T47D (cell line): ENCODE measurements around the gene RCE1.

ENCODE experiments used
- DNase-seq, 2 experiments: peaks; one replicate each; pipeline versions ENCODE4 v3.0.0 to v3.0.0-alpha.2; 2011 to 2012; ENCODE audit warnings: low read depth in 1 of 2, low spot score in 1 of 2
- JUND ChIP-seq: IDR thresholded peaks from 2 replicates; pipeline ENCODE4 v1.6.1; 2012; ENCODE audit warnings: low read depth
- in situ Hi-C: cut with HindIII; loops from 2 replicates; pipeline ENCODE4 v1.10.0; 2016; ENCODE audit warnings: low sequenced_read_pairs, low pct_unique_long_range_greater_than_20kb

RCE1 gene

DNA sequence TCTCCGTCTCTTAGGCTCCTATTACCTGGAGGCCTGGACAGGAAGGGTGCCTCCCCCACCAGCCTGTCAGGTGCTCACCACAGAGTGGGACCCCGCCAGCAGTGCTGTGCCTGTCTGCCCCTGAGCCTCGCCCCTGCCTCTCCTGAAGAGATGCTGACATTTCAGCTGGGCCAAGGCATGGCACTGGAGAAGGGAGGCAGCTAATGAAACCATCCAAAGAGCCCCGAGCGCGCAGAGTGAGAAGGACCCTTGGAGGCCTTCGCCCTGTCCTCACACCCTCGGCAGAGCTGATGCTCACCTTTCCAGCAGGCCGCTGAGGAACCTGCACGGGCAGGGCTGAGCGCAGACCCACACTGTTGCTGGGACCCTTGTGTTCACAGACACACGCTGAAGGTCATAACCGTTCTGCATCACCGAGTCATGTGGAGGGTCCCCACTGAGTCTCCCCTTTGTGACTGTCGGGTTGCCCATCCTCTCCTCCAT, 11.5 kb downstream of the RCE1 start:
- no peak for DNase-seq
- no peak for TF ChIP-seq JUND
- in situ Hi-C loops: no loop called here

GRCh38 chr11:66855574-66856495, 12.6 kb downstream of the RCE1 start:
- in situ Hi-C loops: no loop called here
- peak; percentile 93 to 95 for DNase-seq
- no peak for TF ChIP-seq JUND

GRCh38 chr11:66856496-66857233, 13.4 kb downstream of the RCE1 start, which contains the start of gene LRFN4:
TSS of gene LRFN4 (plus strand) at chr11:66857064. CDS start at chr11:66857745, 681 bp downstream.
- TF ChIP-seq JUND: no peak
- DNase-seq: peak; percentile 83 to 89
- in situ Hi-C loops: no loop called here

- TF ChIP-seq JUND: no peak
- in situ Hi-C loops: no loop called here
- peak in 1 of 2 experiments; percentile 65 for DNase-seq
These were observed 14.1 kb downstream of the RCE1 start for GRCh38 chr11:66857234-66857926.

DNA sequence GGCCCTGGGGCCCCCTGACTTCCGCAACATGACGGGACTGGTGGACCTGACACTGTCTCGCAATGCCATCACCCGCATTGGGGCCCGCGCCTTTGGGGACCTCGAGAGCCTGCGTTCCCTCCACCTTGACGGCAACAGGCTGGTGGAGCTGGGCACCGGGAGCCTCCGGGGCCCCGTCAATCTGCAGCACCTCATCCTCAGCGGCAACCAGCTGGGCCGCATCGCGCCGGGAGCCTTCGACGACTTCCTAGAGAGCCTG, 14.6 kb downstream of the RCE1 start:
- TF ChIP-seq JUND: no peak
- no peak for DNase-seq
- in situ Hi-C loops: no loop called here

GRCh38 chr11:66858186-66858938, 15.1 kb downstream of the RCE1 start:
- no peak for TF ChIP-seq JUND
- in situ Hi-C loops: no loop called here
- no peak for DNase-seq

DNA sequence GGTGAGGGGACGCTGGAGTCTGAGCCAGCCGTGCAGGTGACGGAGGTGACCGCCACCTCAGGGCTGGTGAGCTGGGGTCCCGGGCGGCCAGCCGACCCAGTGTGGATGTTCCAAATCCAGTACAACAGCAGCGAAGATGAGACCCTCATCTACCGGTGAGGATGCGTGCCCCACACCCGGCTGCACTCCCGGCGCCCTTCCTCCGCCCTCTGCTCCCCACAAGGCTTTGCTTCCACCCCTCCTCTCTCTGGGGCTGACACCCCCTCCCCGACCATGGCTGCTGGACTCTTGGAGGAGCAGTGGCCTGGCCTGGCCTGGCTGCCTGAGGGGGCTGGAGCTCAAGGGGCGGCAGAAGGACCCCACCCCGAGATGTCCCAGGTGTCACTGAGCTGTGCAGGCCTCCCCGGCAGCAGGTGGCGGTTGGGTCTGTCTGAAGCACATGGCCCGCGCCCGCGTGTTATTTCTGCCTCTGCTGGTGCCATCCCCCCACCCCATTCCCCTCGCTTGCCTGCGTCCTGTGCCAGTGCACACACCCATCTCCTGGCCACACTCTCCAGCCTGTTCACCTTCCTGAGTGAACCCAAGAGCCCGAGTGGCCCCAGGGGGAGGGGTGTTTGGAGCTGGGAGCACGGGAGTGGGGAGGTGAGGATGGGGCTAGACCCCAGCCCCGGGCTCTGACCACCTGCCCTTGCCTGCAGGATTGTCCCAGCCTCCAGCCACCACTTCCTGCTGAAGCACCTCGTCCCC, 15.9 kb downstream of the RCE1 start:
- in situ Hi-C loops: no loop called here
- DNase-seq: no peak
- TF ChIP-seq JUND: no peak

DNA sequence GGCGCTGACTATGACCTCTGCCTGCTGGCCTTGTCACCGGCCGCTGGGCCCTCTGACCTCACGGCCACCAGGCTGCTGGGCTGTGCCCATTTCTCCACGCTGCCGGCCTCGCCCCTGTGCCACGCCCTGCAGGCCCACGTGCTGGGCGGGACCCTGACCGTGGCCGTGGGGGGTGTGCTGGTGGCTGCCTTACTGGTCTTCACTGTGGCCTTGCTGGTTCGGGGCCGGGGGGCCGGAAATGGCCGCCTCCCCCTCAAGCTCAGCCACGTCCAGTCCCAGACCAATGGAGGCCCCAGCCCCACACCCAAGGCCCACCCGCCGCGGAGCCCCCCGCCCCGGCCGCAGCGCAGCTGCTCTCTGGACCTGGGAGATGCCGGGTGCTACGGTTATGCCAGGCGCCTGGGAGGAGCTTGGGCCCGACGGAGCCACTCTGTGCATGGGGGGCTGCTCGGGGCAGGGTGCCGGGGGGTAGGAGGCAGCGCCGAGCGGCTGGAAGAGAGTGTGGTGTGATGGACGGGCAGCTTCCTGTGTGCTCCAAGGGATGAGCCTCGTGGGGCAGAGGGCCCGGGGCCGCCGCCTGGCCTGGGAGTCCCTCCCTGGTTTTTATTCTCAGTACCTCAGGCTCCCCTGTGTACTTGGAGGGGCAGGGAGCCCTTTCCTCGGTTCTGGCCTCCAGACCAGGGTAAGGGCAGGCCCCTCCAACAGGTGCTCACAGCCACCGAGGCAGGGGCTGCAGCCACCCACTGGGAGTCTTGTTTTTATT, 16.6 kb downstream of the RCE1 start:
- in situ Hi-C loops: no loop called here

GRCh38 chr11:66860449-66860831, 17.2 kb downstream of the RCE1 start:
- DNase-seq: no peak
- in situ Hi-C loops: no loop called here
- TF ChIP-seq JUND: no peak

More for the DNA sequence above, 16.6 kb downstream of the RCE1 start:
- TF ChIP-seq JUND: no peak
- no peak for DNase-seq

DNA sequence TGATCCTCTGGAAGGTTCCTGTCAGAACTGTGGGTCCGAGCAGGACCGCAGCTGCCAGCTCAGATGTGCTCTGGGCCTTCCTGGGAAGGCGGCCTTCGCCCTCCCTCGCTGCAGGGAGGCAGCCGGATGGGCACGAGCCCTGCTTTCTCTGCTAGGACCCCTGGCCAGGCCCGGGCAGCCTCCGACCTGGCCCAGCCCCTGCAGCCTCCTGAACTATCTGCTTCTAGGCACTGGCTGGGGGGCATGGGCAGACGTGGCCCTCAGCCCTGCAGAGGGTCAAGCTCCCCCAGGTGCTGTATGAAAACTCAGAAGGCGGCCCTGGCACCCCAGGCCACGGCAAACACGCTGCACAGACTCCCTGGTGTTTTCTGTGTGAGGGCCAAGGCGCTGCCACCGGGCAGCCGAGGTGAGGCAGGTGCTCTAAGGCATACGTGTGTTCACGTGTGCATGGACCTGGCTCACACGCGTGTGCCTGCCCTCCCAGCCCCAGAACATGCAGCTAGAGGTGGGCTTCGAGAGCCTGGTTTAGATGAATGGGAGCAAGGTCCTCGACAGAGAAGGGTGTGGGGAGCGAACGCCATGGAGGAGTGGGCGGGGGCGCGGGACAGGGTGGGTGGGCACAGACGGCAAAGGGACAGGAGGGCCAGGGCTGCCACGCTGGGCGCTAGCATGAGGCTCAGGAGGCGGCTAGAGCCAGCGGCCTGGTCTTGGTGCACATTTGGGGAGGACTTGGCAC, 18.0 kb downstream of the RCE1 start:
- TF ChIP-seq JUND: no peak
- in situ Hi-C loops: no loop called here
- DNase-seq: no peak
